GM19238 (cell line): Measurements from ENCODE around the gene PSAT1.
"Not testable (repeated sequence)": the region's sequence is repeated elsewhere in the genome, so short reads cannot be mapped to it uniquely, and the experiment has no call there.

ENCODE experiments used
- DNase-seq: peaks from one replicate; pipeline ENCODE4 v3.0.0; 2011; ENCODE audit warnings: low spot score; ENCODE audit not compliant: insufficient read length

PSAT1 gene

GRCh38 chr9:78296893-78297671, at the start of gene PSAT1:
Gene PSAT1 (plus strand): TSS chr9:78297125. CDS start chr9:78297211, 86 bp downstream.
- peak; percentile 96 for DNase-seq

GRCh38 chr9:78248635-78249034, 48.3 kb upstream of the PSAT1 start:
- no peak for DNase-seq

GRCh38 chr9:78249542-78249941, 47.4 kb upstream of the PSAT1 start:
- no peak for DNase-seq

- no peak for DNase-seq
Observed at GRCh38 chr9:78252616-78253015, 44.3 kb upstream of the PSAT1 start.

- no peak for DNase-seq
Observed at GRCh38 chr9:78253285-78253684, 43.6 kb upstream of the PSAT1 start.

DNA sequence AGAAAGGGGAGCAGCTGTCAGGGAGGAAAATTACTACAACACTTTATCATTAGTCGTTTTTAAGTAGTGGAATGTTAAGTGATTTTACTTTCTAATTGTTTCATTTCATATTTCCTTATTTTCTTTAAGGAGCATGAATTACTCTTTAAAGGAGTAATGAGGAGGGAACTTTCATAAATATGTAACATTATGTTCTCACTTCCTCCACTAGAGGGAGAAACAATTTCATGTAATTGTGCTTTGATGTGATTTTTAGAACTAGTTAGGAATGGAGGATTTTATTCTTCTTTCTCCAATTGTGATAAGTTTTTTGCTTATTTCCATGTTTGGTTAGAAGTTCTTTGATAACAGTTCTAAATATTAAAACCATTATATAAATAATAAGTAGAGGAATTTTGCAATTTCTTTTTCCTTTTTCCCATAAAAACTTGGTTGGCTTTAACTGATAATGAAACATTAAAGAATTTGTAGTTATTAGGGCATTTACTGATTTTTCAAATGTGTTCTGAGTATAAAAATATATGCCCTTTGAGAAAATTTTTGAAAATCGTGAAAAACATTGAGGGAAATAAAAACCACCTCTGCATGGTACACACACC, 35.4 kb upstream of the PSAT1 start:
- peak; percentile 2 for DNase-seq

DNA sequence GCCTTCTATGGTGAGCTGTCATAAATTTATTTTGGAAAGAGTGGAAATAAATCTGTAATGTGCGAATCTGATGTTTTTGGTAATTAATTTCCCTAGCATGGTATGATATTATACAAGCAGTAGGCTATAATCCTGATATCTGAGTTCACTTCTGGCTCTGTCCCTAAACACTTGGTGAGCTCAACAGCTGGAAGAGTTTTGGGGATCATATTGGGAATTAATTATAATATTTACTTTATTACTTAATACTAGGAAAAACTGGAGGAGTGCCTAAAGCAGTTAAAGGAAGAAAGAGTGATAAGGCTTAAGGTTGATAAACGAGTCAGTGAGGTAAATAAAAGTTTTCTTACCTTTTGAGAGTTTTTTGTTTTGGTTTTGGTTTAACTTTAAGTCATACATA, 34.3 kb upstream of the PSAT1 start:
- no peak for DNase-seq

DNA sequence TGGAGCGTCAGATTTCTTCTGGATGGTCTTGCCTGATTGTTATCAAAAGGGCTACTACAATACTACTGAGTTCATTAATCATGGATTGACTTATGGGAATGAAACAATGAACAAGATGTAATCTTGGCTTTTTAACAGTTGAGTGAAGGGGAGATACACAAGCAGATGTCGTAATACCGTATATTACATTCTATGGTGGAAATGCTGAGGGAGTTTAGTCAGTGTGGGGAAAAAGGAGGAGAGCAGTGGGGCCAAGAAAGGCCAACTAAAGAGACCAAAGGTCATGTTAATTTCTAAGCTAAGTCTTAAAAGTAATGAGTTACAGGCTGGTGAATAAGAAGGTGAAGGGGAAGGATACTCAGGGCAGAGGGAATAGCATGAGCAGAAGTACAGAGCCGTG, 29.0 kb upstream of the PSAT1 start:
- DNase-seq, result no peak

GRCh38 chr9:78269784-78270183, 27.1 kb upstream of the PSAT1 start:
- no peak for DNase-seq

- DNase-seq, result no peak
Observed at GRCh38 chr9:78272307-78272706, 24.6 kb upstream of the PSAT1 start.

DNA sequence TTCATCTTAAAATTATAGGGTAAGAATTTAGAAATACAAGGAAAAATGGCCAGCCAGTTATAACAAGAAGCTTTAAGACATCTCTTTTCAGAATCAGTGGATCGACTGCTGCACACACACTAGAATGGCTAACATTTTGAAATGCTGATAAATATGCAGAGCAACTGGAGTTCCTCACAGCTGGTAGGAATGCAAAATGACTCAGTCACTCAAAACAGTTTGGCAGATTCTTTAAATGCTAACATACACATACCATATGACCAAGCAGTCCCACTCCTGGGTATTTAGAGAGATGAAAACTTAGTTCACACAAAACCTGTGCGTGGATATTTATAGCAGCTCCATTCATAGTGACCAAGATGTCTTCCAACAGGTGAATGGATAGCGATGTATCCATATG, 23.2 kb upstream of the PSAT1 start:
- DNase-seq, result no peak

DNA sequence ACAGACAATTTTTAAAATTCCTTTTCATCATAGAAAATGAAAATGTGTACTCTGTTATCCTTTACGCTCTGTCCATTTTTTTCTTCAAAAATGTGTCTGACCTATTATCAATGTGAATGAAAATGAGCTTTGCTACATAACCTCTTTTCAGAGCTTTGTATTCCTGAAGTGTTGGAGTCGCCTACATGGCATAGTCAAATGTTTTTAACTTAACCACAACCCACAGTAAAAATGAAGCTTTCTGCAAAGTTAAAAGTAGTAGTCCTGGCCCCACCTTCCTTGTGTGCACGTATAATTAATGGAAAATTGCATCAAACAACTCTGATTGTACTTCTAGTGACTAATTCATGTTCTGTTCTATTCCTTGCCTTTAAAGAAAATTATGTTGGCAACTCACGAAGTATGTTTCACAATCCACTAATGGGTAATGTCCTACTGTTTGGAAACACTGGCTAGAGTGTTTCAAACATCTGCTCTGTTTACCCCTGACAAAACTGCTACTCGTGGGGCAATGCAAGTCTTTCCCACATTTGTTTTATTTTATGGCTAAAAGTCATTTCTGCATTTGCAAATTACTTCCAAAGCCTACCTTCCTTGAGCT, 18.6 kb upstream of the PSAT1 start:
- DNase-seq, result no peak

- DNase-seq, result no peak
Observed at GRCh38 chr9:78278801-78279200, 18.1 kb upstream of the PSAT1 start.

GRCh38 chr9:78280982-78281668, 15.8 kb upstream of the PSAT1 start:
- DNase-seq, result no peak

DNA sequence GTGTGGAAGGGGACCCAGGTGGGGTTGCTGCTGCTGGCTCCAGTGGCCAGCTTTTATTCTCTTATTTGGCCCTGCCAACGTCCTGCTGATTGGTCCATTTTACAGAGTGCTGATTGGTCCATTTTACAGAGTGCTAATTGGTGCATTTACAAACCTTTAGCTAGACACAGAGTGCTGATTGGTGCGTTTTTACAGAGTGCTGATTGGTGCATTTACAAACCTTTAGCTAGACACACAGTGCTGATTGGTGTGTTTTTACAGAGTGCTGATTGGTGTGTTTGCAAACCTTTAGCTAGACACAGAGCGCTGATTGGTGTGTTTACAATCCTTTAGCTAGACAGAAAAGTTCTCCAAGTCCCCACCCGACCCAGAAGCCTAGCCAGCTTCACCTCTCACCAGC, 12.7 kb upstream of the PSAT1 start:
- not testable (repeated sequence) for DNase-seq

- no peak for DNase-seq
Observed at GRCh38 chr9:78286125-78286524, 10.8 kb upstream of the PSAT1 start.

DNA sequence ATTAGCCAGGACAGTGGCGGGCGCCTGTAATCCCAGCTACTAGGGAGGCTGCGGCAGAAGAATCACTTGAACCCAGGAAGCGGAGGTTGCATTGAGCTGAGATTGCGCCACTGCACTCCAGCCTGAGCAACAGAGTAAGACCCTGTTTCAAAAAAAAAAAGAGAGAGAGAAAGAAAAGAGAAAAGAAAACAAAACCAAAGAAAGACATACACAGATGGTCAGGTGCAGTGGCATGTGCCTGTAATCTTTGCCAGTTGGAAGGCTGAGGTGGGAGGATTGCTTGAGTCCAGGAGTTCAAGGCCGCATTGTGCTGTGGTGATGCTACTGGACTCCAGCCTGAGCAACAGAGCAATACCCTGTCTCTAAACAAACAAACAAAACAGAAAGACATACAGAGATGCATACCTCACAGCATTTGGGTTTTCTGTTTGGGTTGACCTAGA, 10.0 kb upstream of the PSAT1 start:
- DNase-seq, result no peak

DNA sequence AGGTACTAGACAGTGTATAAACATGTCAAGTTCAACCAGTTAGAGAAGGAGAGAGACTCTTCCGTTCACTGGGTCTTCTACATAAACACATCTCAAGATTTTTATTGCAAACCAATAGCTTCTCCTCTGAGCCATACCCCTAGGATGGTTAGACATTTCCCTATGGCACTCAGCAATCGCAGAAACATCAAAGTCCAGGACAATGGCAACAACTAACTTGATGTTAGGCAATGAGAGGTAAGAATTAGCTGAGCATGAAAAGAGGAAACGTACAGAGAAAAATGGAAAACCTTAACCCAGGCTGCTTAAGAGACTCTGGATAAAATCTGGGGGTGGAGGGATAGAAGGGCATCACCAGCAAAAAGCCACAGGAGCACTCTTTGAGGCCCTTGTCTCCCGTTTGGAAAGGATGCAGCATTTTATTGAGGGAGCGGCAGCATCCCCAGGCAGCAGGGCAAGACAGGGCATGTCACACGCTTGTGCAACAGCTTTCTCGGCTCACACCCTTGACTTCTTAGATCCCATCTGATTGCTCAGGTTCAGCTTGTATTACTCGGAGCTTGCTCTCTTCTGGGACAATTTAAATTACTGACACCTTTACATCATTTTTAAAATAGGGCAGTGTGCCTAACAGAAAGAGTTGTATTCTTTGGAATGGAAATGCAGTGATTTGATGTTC, 8.6 kb upstream of the PSAT1 start:
- DNase-seq, result no peak

GRCh38 chr9:78289474-78289873, 7.5 kb upstream of the PSAT1 start:
- no peak for DNase-seq

DNA sequence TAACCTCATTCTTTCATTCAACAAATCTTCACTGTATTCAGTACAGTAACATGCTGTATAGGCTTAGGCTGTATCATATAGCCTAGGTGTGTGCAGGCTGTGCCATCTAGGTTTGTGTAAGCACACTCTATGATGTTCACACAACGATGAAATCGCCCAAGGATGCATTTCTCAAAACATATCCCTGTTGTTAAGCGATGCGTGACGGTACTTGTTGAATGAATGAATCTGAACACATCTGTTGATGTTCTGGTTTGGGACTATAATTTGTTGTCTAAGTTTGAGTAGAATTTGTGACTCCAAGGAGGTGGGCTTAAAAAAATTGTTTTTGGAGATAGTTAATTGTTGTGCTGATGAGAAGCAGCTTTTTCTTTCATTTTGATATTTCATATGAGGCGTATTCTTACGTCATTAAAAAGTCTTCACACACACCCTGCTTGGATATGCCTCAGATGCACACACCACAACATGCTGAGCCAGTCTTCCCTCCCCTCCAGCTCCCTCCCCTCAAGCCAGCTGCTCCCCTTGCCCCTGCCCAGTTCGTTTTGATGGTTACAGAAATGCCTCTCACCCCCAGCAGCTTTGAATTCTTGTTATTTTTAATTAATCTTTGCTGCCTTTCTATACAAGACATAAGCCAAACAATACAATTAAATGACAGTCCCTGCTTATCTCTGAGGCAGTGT, 5.5 kb upstream of the PSAT1 start:
- DNase-seq, result no peak

DNA sequence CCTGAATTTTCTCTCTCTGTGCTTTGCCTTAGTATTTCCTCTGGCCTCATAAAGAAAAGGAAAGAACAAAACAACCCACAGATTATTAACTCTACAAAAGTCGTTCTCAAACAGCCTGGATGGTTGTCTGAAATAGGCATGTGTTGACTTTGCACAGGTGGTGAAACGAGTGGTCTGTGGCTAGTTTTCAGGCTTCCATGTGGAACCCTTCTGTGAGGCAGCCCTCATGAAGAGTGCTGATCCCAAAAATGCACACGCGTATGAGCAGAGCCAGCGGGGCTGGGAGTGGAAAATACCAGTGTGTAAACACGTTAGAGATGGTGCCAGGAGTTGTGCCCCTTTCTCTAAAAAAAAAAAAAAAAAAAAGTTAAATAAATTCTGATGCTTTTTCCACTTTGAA, 4.9 kb upstream of the PSAT1 start:
- no peak for DNase-seq
